Endothelial cell of umbilical vein (primary cell): ENCODE data around the gene SYNDIG1. TPM values are rescaled to one million over a fixed set of nuclear protein-coding genes. Genes with fewer than 3 reads are reported as not detected.

Source experiments
- BruUV-seq: library from RNA; stranded (reverse); fragments of 400-500 nt; replicated peaks from 2 replicates; lab custom pipeline; 2021; lab: Mats Ljungman, UMichigan
- CTCF ChIA-PET: fragments of 300-600, 350-600 bp; sonication (Branson Sonifier 250); formaldehyde crosslinking; loops from one replicate; lab custom pipeline; 2021; ENCODE audit warnings: antibody characterized with exemption, inconsistent platforms; lab: Charles Lee
- POLR2A ChIA-PET: fragments of 300-600, 350-600 bp; sonication (Branson Sonifier 250); formaldehyde crosslinking; loops from one replicate; lab custom pipeline; 2021; ENCODE audit warnings: antibody characterized with exemption, inconsistent platforms; lab: Charles Lee
- DNase-seq: peaks from one replicate; pipeline ENCODE4 v3.0.0-alpha.2; 2011; ENCODE audit warnings: low read depth, low spot score
- FAIRE-seq: peaks from 2 replicates; lab custom pipeline; 2011; peaks lifted over from hg19 to GRCh38; lab: Jason Lieb, UNC
- H2AFZ ChIP-seq: 2 replicates; pipeline ENCODE4 v1.6.0; 2012; ENCODE audit warnings: low read depth, low read length, control low read depth, inconsistent platforms
- H3K27ac ChIP-seq: 2 replicates; pipeline ENCODE4 v1.5.1; 2011; ENCODE audit warnings: low read depth, mild to moderate bottlenecking, control low read depth, low read length, moderate library complexity; ENCODE audit not compliant: insufficient read depth
- H3K27me3 ChIP-seq, 2 experiments: 2 replicates each; pipeline versions ENCODE4 v1.6.0 to v1.6.1; 2011; ENCODE audit warnings: low read length in 2 of 2, mixed read lengths in 1 of 2; ENCODE audit not compliant: control insufficient read depth in 2 of 2, insufficient read depth in 2 of 2
- H3K36me3 ChIP-seq, 2 experiments: 2 replicates in 1 of 2; 3 replicates in 1 of 2; pipeline ENCODE4 v1.5.1; 2011; ENCODE audit warnings: low read length in 2 of 2, mild to moderate bottlenecking in 1 of 2, moderate library complexity in 1 of 2; ENCODE audit not compliant: control insufficient read depth in 2 of 2, insufficient read depth in 2 of 2; ENCODE audit errors: extremely low read depth in 1 of 2
- H3K4me1 ChIP-seq: 3 replicates; pipeline ENCODE4 v1.5.1; 2011; ENCODE audit warnings: mild to moderate bottlenecking, low read length; ENCODE audit not compliant: control insufficient read depth, insufficient read depth; ENCODE audit errors: extremely low read depth
- H3K4me2 ChIP-seq: 2 replicates; pipeline ENCODE4 v1.6.1; 2011; ENCODE audit warnings: low read length, control low read depth, mixed read lengths; ENCODE audit not compliant: insufficient read depth
- H3K4me3 ChIP-seq, 3 experiments: fragments of 200-600 bp in 1 of 3; sonication (generic), shearing (Covaris generic) in 1 of 3; replicated peaks in 1 of 3; 2 replicates each; pipeline ENCODE4 v1.5.1; 2011 to 2016; ENCODE audit warnings: control low read depth in 3 of 3, low read length in 3 of 3, mild to moderate bottlenecking in 2 of 3, inconsistent platforms in 1 of 3, low read depth in 1 of 3, moderate library complexity in 1 of 3; ENCODE audit not compliant: insufficient read depth in 1 of 3
- H3K79me2 ChIP-seq: 2 replicates; pipeline ENCODE4 v1.6.0; 2012; ENCODE audit warnings: low read length, inconsistent platforms; ENCODE audit not compliant: control insufficient read depth, insufficient read depth
- H3K9ac ChIP-seq: replicated peaks from 2 replicates; pipeline ENCODE3; 2011; ENCODE audit warnings: low read length, control low read depth; ENCODE audit not compliant: insufficient read depth; ENCODE audit errors: extremely low read depth
- H3K9me1 ChIP-seq: replicated peaks from 3 replicates; pipeline ENCODE4 v1.6.0; 2011; ENCODE audit warnings: mild to moderate bottlenecking, low read length; ENCODE audit not compliant: control insufficient read depth, insufficient read depth; ENCODE audit errors: extremely low read depth
- H3K9me3 ChIP-seq: replicated peaks from 2 replicates; pipeline ENCODE4 v1.5.1; 2012; ENCODE audit warnings: low read length, inconsistent platforms; ENCODE audit not compliant: control insufficient read depth, insufficient read depth
- H4K20me1 ChIP-seq: replicated peaks from 2 replicates; pipeline ENCODE3; 2011; ENCODE audit warnings: mild to moderate bottlenecking, low read length; ENCODE audit not compliant: control insufficient read depth, insufficient read depth; ENCODE audit errors: extremely low read depth
- EZH2 ChIP-seq: IDR thresholded peaks from 2 replicates; pipeline ENCODE4 v1.6.1; 2012; ENCODE audit warnings: borderline replicate concordance, low read depth, mild to moderate bottlenecking, moderate library complexity, low read length, inconsistent platforms; ENCODE audit not compliant: severe bottlenecking
- FOS ChIP-seq: IDR thresholded peaks from 2 replicates; pipeline ENCODE4 v1.6.1; 2011; ENCODE audit warnings: mild to moderate bottlenecking, low read length, moderate library complexity, borderline replicate concordance; ENCODE audit not compliant: insufficient read depth
- GATA2 ChIP-seq: IDR thresholded peaks from 2 replicates; pipeline ENCODE4 v1.7.0; 2011; ENCODE audit warnings: low read depth, mild to moderate bottlenecking, moderate library complexity, mixed read lengths, low read length; ENCODE audit not compliant: insufficient read length, insufficient read depth
- JUN ChIP-seq: IDR thresholded peaks from 2 replicates; pipeline ENCODE4 v1.6.1; 2011; ENCODE audit warnings: borderline replicate concordance, low read depth; ENCODE audit not compliant: insufficient read length, insufficient read depth
- MYC ChIP-seq: IDR thresholded peaks from one replicate; pipeline ENCODE4 v1.6.1; 2011; ENCODE audit warnings: mild to moderate bottlenecking, low read depth, low read length
- POLR2A ChIP-seq: IDR thresholded peaks from 2 replicates; pipeline ENCODE4 v1.6.1; 2012; ENCODE audit warnings: low read depth, mild to moderate bottlenecking, control low read depth, low read length
- POLR2AphosphoS5 ChIP-seq: IDR thresholded peaks from 2 replicates; pipeline ENCODE4 v1.6.1; 2012; ENCODE audit warnings: low read depth, mild to moderate bottlenecking, control low read depth, low read length, moderate library complexity; ENCODE audit not compliant: insufficient read depth
- dilution Hi-C: fragments of 300-500 bp; cut with MboI; formaldehyde crosslinking; loops from one replicate; pipeline ENCODE4 v1.15.0; 2019; ENCODE audit warnings: low sequenced_read_pairs; ENCODE audit not compliant: extremely low pct_ligation_motif_present
- intact Hi-C: fragments of 100-400 bp; cut with micrococcal nuclease; formaldehyde crosslinking; loops from one replicate; pipeline ENCODE4 v1.10.0; 2022
- polyA plus RNA-seq, 4 experiments: library from polyadenylated mRNA; depleted of rRNA in 3 of 4; stranded (reverse) in 3 of 4; unstranded in 1 of 4; fragments of >200 nt; gene quantifications; 2 replicates each; pipeline versions ENCODE4 v1.2.1 to v1.2.3, GENCODE V29; 2011 to 2012; ENCODE audit warnings: missing spikeins in 1 of 4
- total RNA-seq: library from RNA; stranded (reverse); gene quantifications from 2 replicates; pipeline ENCODE4 v1.2.3, GENCODE V29; 2021
- TF ChIP-seq, protein P1 (sequence below): IDR thresholded peaks from 2 replicates; pipeline ENCODE4 v1.6.1; 2011; ENCODE audit not compliant: insufficient read depth, insufficient read length
- TF ChIP-seq, protein P2 (sequence below), 2 donors: IDR thresholded peaks; 1 replicate in 1 of 2; 2 replicates in 1 of 2; pipeline ENCODE4 v1.5.1; 2011; ENCODE audit warnings: low read length in 2 of 2, mild to moderate bottlenecking in 2 of 2, moderate library complexity in 2 of 2, control low read depth in 1 of 2, inconsistent platforms in 1 of 2, low read depth in 1 of 2; ENCODE audit not compliant: insufficient read depth in 1 of 2; ENCODE audit errors: extremely low read depth in 1 of 2

SYNDIG1 gene
- total and polyA plus RNA-seq, 2 donors (not counting 3 experiments of a cell fraction or from before 2014, with no cell fraction given), result not detected

DNA sequence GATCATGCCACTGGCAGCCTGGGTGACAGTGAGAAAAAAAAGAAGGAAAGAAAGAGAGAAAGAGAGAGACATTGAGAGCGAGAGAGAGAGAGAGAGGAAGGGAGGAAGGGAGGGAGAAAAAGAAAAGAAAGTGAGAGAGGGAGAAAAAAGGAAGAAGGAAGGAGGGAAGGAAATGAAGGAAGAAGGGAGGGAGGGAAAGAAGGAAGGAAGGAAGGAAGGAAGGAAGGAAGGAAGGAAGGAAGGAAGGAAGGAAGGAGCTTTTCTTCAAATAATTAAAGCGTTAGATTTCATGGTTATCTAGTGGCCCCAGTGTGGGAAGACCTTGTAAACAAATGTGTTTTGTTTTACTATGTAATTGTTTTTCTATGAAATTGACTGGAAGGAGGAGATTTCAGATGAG lies 170.8 kb downstream of the SYNDIG1 start:
- dilution Hi-C loops (no loop called here), intact Hi-C loops (no loop called here)
- H3K27ac ChIP-seq, result no peak overlapping the region
- peaks cover 3% of the 10 kb centered on the region for H3K9me3 ChIP-seq
- no peaks in the 10 kb centered on the region for H4K20me1 ChIP-seq
- H3K4me1 ChIP-seq, result no peaks in the 10 kb centered on the region
- FAIRE-seq (no peak), DNase-seq (no peak)
- no peaks in the 10 kb centered on the region for H3K9me1 ChIP-seq
- no peaks in the 10 kb centered on the region for H3K79me2 ChIP-seq
- H3K36me3 ChIP-seq, result no peaks in the 10 kb centered on the region
- no peaks in the 10 kb centered on the region for H3K27me3 ChIP-seq
- no peak overlapping the region for H3K4me2 ChIP-seq
- H3K4me3 ChIP-seq, result no peak overlapping the region
- POLR2A ChIA-PET, result no interaction called here
- TF ChIP-seq JUN, result no peak
- no peak for TF ChIP-seq FOS
- TF ChIP-seq POLR2A, result no peak
- CTCF ChIA-PET, result no interaction called here
- no TSS peak for BruUV-seq
- no peak overlapping the region for H2AFZ ChIP-seq
- no peak overlapping the region for H3K9ac ChIP-seq

DNA sequence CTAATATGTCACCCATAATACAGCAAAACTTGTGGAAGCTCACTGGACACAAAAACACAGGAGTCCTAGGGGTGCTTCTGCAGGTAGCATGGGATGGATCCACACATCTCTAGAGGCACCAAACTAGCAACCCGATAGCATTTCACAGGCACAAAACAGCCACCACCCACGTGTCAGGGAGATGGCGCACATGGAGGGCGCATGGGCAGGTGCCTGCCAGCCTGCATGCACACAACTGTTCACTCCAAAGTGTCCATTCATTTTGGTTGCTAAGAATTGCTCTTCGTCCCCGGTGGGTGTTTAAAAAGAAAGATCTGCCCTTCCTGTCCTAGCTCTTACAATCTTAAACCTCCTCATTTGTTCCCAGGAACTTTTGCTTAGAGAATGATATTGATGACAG lies 171.3 kb downstream of the SYNDIG1 start:
- no peak overlapping the region for H3K9ac ChIP-seq
- ChIA-PET CTCF (no interaction called here), POLR2A (no interaction called here)
- H3K27me3 ChIP-seq, result no peaks in the 10 kb centered on the region
- no peak overlapping the region for H3K27ac ChIP-seq
- no TSS peak for BruUV-seq
- DNase-seq, result no peak
- no peak overlapping the region for H3K4me3 ChIP-seq
- H2AFZ ChIP-seq, result no peak overlapping the region
- no peaks in the 10 kb centered on the region for H3K9me1 ChIP-seq
- TF ChIP-seq, protein P1, sequence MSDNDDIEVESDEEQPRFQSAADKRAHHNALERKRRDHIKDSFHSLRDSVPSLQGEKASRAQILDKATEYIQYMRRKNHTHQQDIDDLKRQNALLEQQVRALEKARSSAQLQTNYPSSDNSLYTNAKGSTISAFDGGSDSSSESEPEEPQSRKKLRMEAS, result no peak
- TF ChIP-seq, protein P2, sequence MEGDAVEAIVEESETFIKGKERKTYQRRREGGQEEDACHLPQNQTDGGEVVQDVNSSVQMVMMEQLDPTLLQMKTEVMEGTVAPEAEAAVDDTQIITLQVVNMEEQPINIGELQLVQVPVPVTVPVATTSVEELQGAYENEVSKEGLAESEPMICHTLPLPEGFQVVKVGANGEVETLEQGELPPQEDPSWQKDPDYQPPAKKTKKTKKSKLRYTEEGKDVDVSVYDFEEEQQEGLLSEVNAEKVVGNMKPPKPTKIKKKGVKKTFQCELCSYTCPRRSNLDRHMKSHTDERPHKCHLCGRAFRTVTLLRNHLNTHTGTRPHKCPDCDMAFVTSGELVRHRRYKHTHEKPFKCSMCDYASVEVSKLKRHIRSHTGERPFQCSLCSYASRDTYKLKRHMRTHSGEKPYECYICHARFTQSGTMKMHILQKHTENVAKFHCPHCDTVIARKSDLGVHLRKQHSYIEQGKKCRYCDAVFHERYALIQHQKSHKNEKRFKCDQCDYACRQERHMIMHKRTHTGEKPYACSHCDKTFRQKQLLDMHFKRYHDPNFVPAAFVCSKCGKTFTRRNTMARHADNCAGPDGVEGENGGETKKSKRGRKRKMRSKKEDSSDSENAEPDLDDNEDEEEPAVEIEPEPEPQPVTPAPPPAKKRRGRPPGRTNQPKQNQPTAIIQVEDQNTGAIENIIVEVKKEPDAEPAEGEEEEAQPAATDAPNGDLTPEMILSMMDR (IDR thresholded peaks at IDR 0.05; ENCODE audit: extremely low read depth in 1 of 2, insufficient read depth in 1 of 2, low read depth in 1 of 2, low read length in 2 of 2), result no peak
- TF ChIP-seq EZH2 (no peak), GATA2 (no peak), POLR2AphosphoS5 (no peak), POLR2A (no peak), JUN (no peak), FOS (no peak), MYC (no peak)
- H3K4me2 ChIP-seq, result no peak overlapping the region
- H3K79me2 ChIP-seq, result no peaks in the 10 kb centered on the region
- H3K4me1 ChIP-seq, result no peaks in the 10 kb centered on the region
- dilution Hi-C loops, result no loop called here
- H4K20me1 ChIP-seq, result no peaks in the 10 kb centered on the region
- H3K36me3 ChIP-seq, result no peaks in the 10 kb centered on the region
- intact Hi-C loops, result no loop called here
- H3K9me3 ChIP-seq, result peaks cover 3% of the 10 kb centered on the region
- no peak for FAIRE-seq
